Subcutaneous abdominal adipose tissue (tissue), 5 donors: Measurements from ENCODE around the gene MAML3.

Experiments used
- H3K27ac ChIP-seq: one replicate; pipeline ENCODE4 v1.7.0; 2013; ENCODE audit warnings: low read depth, mild to moderate bottlenecking, inconsistent platforms, low read length, moderate library complexity
- H3K27me3 ChIP-seq, 5 donors: one replicate each; pipeline ENCODE4 v1.7.0; 2013; ENCODE audit warnings: low read length in 5 of 5, inconsistent platforms in 1 of 5; ENCODE audit not compliant: control insufficient read depth in 5 of 5, insufficient read depth in 4 of 5
- H3K36me3 ChIP-seq, 5 donors: one replicate each; pipeline ENCODE4 v1.7.0; 2013; ENCODE audit warnings: low read length in 5 of 5; ENCODE audit not compliant: control insufficient read depth in 5 of 5, insufficient read depth in 5 of 5
- H3K4me1 ChIP-seq, 5 donors: one replicate each; pipeline ENCODE4 v1.7.0; 2013; ENCODE audit warnings: low read length in 5 of 5, mild to moderate bottlenecking in 3 of 5, moderate library complexity in 1 of 5; ENCODE audit not compliant: control insufficient read depth in 5 of 5, insufficient read depth in 5 of 5
- H3K4me3 ChIP-seq, 5 donors: one replicate each; pipeline ENCODE4 v1.7.0; 2013; ENCODE audit warnings: low read length in 5 of 5, low read depth in 1 of 5
- H3K9ac ChIP-seq, 5 donors: one replicate each; pipeline ENCODE4 v1.7.0; 2013; ENCODE audit warnings: low read length in 5 of 5, mild to moderate bottlenecking in 4 of 5, moderate library complexity in 3 of 5
- H3K9me3 ChIP-seq, 5 donors: one replicate each; pipeline ENCODE4 v1.7.0; 2013; ENCODE audit warnings: low read length in 5 of 5; ENCODE audit not compliant: control insufficient read depth in 5 of 5
- donor health status: healthy.
- donor health status: healthy.
- donor health status: healthy.
- donor health status: healthy.
- donor health status: healthy.

The MAML3 gene

DNA sequence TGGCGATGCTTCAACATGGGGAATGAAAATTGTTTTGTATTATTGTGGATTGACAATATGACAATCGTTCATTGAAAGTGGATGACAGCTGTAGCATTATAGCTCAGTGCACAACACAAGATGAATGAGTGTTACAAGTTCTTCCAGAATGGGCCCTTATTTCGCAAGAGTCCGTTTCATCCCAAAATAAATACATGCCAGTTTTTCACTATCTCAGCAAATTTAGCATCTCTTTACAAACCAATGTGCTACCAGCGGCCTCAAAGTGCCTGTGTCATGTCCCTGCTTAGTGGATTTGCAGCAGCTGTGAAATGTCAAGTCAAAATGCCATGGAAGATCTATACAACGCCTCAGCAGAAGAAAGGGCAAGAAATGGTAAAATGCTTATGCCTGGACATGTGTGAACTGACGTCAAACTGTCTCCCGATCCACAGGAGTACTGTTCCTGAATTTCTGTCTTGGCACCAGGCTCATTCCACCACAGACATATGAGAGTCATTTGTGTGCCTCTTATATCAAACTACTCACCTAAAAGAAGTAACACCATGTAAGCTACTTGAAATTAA, 109.6 kb downstream of the MAML3 start:
- Histone ChIP-seq H3K36me3 (no peaks in the 10 kb centered on the region), H3K27me3 (no peaks in the 10 kb centered on the region), H3K27ac (no peak overlapping the region), H3K9me3 (no peaks in the 10 kb centered on the region), H3K4me3 (no peak overlapping the region), H3K9ac (no peak overlapping the region), H3K4me1 (peaks cover 0 to 17% (median 11%) of the 10 kb centered on the region in 5 donors)

DNA sequence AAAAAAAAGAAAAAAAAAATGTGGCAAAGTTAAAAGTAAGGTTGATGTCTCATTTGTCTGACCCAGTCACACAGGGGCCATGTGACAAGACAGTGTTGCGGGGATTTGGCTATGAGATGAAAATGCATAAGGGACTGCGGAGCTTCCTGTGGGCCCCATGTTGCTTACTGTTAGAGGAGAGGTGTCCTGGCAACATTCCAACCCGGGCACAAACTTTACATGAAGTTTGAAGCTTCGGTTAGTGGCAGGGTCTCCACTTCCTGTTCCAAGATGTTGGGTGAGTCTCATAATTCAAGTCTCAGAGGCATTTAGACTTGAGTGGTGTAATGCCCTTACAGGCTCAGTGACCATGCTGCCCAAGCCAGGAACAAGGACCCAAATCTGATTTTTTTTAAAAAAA, 111.3 kb downstream of the MAML3 start:
- no peaks in the 10 kb centered on the region for H3K36me3 ChIP-seq
- no peaks in the 10 kb centered on the region for H3K9me3 ChIP-seq
- no peaks in the 10 kb centered on the region for H3K4me1 ChIP-seq
- no peak overlapping the region for H3K4me3 ChIP-seq
- H3K27ac ChIP-seq: no peak overlapping the region
- no peaks in the 10 kb centered on the region for H3K27me3 ChIP-seq
- no peak overlapping the region for H3K9ac ChIP-seq

DNA sequence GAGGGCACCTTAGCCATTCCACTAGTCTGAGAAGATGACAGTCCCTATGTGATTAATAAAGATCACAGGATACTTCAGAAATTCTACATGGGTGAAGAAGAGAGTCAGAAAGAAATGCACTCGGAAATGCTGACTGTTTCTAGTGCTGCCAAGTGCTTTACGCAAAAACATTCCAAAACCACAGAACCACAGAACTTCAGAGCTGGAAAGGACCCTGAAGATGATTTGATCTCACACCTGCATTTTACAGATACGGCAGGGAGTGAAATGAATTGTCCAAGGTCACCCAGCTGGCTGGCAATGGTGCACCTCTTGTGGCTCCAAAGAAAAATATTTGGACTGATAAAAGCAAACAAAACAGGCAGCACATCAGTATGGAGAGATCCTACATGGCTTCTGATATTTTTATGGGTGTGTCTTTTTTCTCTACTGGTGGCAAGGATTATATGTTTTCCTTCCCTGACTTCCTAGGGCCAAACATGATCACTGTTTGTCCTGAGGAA, 115.9 kb downstream of the MAML3 start:
- Histone ChIP-seq H3K9me3 (no peaks in the 10 kb centered on the region), H3K4me3 (no peak overlapping the region), H3K9ac (no peak overlapping the region), H3K36me3 (no peaks in the 10 kb centered on the region), H3K27me3 (no peaks in the 10 kb centered on the region), H3K4me1 (no peaks in the 10 kb centered on the region), H3K27ac (no peak overlapping the region)

DNA sequence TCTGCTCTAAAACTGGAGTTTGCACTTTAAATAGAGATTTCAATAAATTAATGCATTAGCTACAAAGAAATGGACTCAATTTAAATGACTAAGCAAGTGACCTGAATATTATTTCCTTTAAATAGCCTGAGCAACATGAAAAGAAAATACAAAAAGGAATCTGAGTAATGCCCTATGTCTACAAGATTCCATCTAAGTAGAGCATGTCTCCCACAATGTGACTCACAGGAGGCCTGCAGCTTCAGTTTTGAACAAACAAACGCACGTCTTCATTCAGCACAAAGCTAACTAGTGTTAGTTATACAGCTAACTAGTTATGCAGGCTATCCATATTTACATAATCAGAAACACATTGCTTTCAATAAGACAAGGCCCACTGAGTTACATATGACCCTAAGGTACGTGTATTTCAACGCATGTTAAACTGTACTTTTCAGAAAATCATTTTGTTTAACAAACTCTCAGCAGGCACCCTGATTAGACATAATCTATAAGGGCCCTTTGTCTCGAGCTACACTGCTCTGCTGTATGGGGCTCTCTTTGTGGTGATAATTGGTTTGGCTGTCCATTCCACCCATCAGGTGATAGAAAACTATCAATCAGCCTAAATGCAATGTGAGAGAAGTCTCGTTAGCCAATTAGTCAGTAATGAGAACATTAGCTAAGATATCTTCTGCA, 116.5 kb downstream of the MAML3 start:
- no peaks in the 10 kb centered on the region for H3K4me1 ChIP-seq
- H3K9me3 ChIP-seq: no peaks in the 10 kb centered on the region
- H3K27me3 ChIP-seq: no peaks in the 10 kb centered on the region
- H3K36me3 ChIP-seq: no peaks in the 10 kb centered on the region
- no peak overlapping the region for H3K9ac ChIP-seq
- no peak overlapping the region for H3K4me3 ChIP-seq
- no peak overlapping the region for H3K27ac ChIP-seq

DNA sequence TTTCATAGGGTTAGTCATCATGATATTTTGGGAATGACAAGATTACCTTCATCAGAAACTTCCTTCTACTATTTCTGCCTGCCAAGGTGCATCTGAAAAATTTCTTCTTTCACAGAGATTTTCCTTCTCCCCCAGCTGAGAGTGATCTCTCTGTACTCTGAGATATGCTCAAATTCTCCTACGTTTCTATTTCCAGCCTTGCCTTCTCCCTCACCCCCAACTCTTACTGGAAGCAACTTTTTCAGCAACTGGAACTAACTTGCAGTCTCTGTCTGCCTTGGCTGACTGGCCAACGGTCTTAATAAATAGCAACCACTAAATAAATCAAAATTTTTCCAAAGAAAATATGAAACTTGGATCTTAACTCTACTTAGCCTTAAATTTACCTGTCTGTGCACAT, 122.3 kb downstream of the MAML3 start:
- Histone ChIP-seq H3K4me3 (no peak overlapping the region), H3K4me1 (peaks cover 0 to 3% (median 0%) of the 10 kb centered on the region in 5 donors), H3K36me3 (no peaks in the 10 kb centered on the region), H3K27me3 (no peaks in the 10 kb centered on the region), H3K9me3 (no peaks in the 10 kb centered on the region), H3K27ac (no peak overlapping the region), H3K9ac (no peak overlapping the region)

DNA sequence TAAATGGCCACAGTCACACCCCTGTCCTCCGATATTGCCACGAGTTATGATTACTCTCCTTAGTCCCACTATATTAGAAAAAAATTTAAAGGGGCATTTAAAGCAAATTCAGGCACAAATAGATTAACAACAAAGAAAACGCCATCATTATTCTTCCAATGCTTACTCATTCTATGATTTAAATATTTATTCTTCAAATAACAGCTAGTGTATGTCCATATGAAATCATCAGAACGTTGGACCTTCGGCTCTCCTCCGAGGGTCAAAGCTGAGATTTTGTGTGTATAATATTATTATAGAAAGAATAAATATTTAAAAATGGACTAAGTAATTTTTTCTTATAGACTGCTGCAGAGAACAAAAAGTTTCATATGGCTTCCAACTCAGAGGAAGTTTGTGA, 122.9 kb downstream of the MAML3 start:
- Histone ChIP-seq H3K27me3 (no peaks in the 10 kb centered on the region), H3K4me3 (no peak overlapping the region), H3K4me1 (peaks cover 0 to 3% (median 0%) of the 10 kb centered on the region in 5 donors)

DNA sequence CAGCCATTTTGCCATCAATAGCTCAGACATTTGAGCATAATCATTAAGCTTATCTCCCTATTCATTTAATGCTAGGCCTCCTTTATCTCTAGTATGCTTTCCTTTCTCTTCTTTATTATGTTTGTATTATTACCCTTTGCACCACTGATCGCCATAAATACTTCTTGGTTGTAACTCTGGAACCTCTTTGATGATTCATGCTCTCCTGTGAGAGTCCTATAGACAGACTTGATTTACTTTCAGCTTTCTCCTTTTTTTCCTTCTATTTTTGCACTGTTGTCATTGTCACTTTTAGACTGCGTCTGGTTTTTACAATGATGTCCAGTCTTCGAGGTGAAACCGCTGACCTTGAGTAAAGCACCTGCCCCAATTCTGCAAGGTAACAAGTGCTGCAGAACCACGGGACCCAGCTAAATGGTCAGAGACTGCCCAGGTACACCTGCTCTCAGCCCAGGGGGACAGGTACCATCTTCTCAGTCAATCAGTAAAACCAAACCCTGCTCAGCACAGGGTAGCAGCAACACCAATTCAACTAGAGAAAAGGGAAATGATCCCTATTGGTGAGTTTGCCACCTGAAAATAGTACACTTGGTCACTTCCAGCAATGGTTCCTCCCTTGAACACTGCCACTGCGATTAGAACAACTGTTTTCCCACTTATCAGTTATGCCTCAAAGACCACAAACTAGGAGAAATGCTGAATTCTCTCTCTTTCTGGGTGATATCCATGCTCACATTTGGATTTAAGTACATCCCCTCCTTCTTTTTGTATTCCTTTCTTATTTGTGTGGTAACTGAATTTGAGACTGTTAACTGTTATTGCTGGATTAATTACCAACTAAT, 125.1 kb downstream of the MAML3 start:
- Histone ChIP-seq H3K27me3 (no peaks in the 10 kb centered on the region), H3K4me3 (no peak overlapping the region), H3K9ac (no peak overlapping the region), H3K27ac (no peak overlapping the region), H3K4me1 (peaks cover 0 to 8% (median 0%) of the 10 kb centered on the region in 5 donors), H3K36me3 (no peaks in the 10 kb centered on the region), H3K9me3 (no peaks in the 10 kb centered on the region)

More for the DNA sequence above, 122.9 kb downstream of the MAML3 start:
- H3K36me3 ChIP-seq: no peaks in the 10 kb centered on the region
- H3K27ac ChIP-seq: no peak overlapping the region
- no peaks in the 10 kb centered on the region for H3K9me3 ChIP-seq
- no peak overlapping the region for H3K9ac ChIP-seq

DNA sequence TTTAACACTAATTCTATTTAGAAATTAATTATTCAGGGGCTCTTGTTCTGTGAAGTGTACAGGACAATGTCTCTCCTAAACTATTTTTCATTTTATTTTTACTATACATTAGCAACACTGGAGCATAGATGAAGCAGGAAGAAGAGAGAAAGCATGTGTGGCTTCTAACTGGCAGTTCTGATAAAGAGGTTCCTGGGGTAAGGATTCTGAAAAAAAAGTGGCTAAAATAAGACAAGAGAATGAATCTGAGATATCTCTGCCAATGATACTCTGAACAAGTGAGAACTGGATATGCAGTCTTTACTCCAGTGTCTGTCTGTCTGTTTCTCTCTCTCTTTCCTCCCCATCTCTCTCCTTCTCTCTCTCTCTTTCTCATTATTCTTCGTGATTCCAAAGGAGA, 125.9 kb downstream of the MAML3 start:
- Histone ChIP-seq H3K4me3 (no peak overlapping the region), H3K4me1 (peaks cover 0 to 8% (median 0%) of the 10 kb centered on the region in 5 donors), H3K9ac (no peak overlapping the region), H3K36me3 (no peaks in the 10 kb centered on the region), H3K9me3 (no peaks in the 10 kb centered on the region), H3K27ac (no peak overlapping the region), H3K27me3 (no peaks in the 10 kb centered on the region)

DNA sequence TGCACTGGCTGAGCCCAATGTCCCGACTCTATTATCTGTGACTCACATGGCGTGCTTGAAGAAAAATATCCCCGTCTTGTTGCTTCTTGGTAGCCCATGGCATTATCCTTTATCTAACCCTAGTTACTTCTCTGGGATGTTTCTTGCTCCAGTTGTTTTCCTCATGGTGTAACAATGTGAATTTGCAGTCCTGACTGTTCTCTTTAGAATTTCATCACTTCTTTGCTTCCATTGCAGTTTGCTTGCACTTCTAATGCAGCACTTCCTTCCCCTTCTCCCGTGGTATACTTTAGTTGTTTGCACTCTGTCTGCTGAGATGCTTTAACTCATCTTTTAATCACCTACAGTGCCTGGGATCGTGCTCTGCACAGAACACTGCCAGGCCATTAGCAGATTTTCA, 126.9 kb downstream of the MAML3 start:
- H3K9me3 ChIP-seq: no peaks in the 10 kb centered on the region
- no peaks in the 10 kb centered on the region for H3K27me3 ChIP-seq
- H3K27ac ChIP-seq: no peak overlapping the region
- peaks cover 0 to 8% (median 0%) of the 10 kb centered on the region in 5 donors for H3K4me1 ChIP-seq
- no peaks in the 10 kb centered on the region for H3K36me3 ChIP-seq
- no peak overlapping the region for H3K9ac ChIP-seq
- H3K4me3 ChIP-seq: no peak overlapping the region

DNA sequence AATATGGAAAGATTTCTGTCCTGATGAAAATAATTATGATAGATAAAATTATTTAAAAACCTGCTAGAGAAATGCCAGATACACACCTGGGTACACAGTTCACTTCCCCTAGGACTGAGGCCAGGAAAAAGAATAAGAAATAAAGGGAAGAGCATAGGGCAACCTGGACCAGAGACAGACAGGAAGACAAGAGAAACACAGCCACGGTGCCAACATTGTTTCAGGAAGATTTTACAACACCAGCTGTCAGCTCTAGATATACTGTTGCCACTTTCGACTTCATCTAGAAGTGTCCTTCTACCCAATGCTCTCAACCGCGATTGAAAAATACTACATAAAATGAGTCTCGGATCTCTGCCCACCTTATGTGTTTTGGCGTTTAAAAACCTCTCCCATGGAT, 128.5 kb downstream of the MAML3 start:
- H3K9ac ChIP-seq: no peak overlapping the region
- H3K36me3 ChIP-seq: no peaks in the 10 kb centered on the region
- H3K27ac ChIP-seq: no peak overlapping the region
- no peak overlapping the region for H3K4me3 ChIP-seq
- no peaks in the 10 kb centered on the region for H3K27me3 ChIP-seq
- H3K9me3 ChIP-seq: no peaks in the 10 kb centered on the region
- H3K4me1 ChIP-seq: peaks cover 0 to 13% (median 4%) of the 10 kb centered on the region in 5 donors
